ENCODE results near the gene IGBP1. TPM values are rescaled to one million over a fixed set of nuclear protein-coding genes. Genes with fewer than 3 reads are reported as not detected.
A peak's percentile ranks its signal among the peaks of the same experiment; 100 is the strongest.

IGBP1 gene
- polyA plus RNA-seq, 1 donor = 141 TPM

GRCh38 chrX:70141373-70141772 is 8.1 kb downstream of the IGBP1 start:
- H3K9me3 ChIP-seq (ENCODE audit: control insufficient read depth, low read depth, low read length) = no peaks in the 10 kb centered on the region
- no peak overlapping the region for H3K27ac ChIP-seq (ENCODE audit: low read length)
- no CpG with 5 or more reads among the region's 2 CpGs for WGBS (ENCODE audit: insufficient coverage, low lambda C conversion rate)
- no peaks in the 10 kb centered on the region for H3K27me3 ChIP-seq (ENCODE audit: control insufficient read depth, insufficient read depth, low read length)
- no peaks in the 10 kb centered on the region for H3K4me1 ChIP-seq (ENCODE audit: control insufficient read depth, insufficient read depth, low read length)
- DNase-seq = no peak
- no peak overlapping the region for H3K4me3 ChIP-seq (ENCODE audit: low read length)
- no peaks in the 10 kb centered on the region for H3K36me3 ChIP-seq (ENCODE audit: control insufficient read depth, insufficient read depth, low read length)

DNA sequence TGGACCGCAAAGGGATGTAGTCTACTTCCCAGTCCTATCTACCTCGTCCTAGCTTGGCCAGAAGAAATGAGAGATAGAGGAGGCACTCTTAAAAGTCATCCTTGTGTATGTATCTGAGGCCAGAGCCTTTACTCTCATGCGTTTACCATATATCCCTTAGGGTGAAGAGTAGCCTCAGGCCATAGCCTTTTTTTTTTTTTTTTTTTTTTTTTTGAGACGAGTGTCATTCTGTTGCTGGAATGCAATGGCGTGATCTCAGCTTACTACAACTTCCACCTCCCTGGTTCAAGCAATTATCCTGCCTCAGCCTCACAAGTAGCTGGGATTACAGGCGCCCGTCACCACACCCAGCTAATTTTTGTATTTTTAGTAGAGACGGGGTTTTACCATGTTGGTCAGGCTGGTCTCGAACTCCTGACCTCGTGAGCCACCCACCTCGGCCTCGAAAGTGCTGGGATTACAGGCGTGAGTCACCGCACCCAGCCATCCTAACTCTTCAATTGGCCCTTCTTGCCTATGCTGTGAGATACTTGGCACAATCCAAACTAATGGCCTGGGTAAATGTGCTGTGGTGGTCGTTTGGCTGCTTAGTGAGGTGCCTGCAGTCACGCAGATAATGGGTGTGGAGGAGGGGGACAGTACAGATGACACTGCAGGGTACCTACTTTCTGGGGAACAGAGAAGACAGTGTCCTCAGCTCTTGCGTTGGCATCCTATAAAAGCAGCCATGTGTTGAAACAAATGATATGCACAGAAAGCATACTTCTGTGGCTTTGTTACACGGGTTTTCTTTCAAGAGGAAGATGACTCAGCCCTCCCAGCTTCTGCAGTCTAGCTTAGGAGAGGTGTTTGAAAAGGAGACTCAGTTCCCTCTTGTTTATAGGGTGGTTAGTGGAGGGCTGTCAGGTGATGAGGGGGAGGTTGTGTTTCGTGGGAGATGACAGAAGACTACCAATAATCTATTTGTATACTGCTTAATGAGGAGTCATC is 33.6 kb downstream of the IGBP1 start:
- no CpG with 5 or more reads among the region's 19 CpGs for WGBS (ENCODE audit: insufficient coverage, low lambda C conversion rate)
- H3K27me3 ChIP-seq (ENCODE audit: control insufficient read depth, insufficient read depth, low read length) = no peaks in the 10 kb centered on the region
- no peaks in the 10 kb centered on the region for H3K4me1 ChIP-seq (ENCODE audit: control insufficient read depth, insufficient read depth, low read length)
- H3K4me3 ChIP-seq (ENCODE audit: low read length) = no peak overlapping the region
- H3K27ac ChIP-seq (ENCODE audit: low read length) = no peak overlapping the region
- no peaks in the 10 kb centered on the region for H3K9me3 ChIP-seq (ENCODE audit: control insufficient read depth, low read depth, low read length)
- H3K36me3 ChIP-seq (ENCODE audit: control insufficient read depth, insufficient read depth, low read length) = peaks cover 11% of the 10 kb centered on the region
- no peak for DNase-seq

DNA sequence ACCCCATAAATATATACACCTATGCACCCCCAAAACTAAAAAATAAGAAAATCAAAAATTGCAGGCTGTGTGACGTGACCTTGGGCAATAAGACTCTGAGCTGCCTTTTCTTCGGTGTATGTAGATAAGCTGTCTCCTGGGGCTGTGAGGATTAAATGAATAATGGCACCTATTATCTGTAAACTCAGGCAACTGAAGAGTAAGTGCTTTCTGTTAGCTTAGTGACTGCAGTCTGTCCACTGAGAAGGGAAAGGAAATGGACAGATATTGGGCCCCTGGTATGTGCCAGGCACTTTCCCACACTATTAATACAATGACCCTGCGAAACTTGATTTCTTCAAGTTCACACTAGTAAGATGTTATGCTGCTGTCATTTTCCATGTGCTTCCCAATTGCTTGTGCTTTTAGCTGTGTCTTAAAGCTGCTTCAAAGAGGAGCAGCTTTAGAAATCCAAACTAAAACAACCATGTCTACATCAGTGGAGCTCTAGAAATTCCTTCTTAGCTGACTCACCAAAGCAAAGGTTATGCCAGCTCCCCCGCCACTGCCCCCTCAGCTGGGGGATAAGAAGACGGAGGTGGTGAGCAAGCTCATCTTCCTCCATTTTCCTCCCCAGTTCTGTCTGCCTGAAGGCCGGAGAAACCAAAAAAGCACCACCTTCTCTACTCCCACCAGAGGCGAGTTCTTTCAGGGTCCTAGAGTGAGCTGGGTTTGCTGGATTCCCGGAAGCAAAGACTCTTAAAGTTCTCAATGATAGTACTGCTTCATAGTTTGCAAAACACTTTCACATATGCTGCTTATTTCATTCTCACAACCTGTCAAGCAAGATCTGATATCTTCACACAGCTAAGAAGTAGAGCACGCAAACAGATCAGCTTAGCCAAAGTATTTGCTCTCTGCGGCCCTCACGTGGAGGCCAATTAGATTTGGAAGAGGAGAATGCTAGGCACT is 35.3 kb downstream of the IGBP1 start:
- no peaks in the 10 kb centered on the region for H3K9me3 ChIP-seq (ENCODE audit: control insufficient read depth, low read depth, low read length)
- no CpG with 5 or more reads among the region's 11 CpGs for WGBS (ENCODE audit: insufficient coverage, low lambda C conversion rate)
- peak overlapping the region; percentile 23 for H3K27ac ChIP-seq (ENCODE audit: low read length)
- H3K36me3 ChIP-seq (ENCODE audit: control insufficient read depth, insufficient read depth, low read length) = peaks cover 10% of the 10 kb centered on the region
- H3K27me3 ChIP-seq (ENCODE audit: control insufficient read depth, insufficient read depth, low read length) = no peaks in the 10 kb centered on the region
- H3K4me1 ChIP-seq (ENCODE audit: control insufficient read depth, insufficient read depth, low read length) = peaks cover 7% of the 10 kb centered on the region
- H3K4me3 ChIP-seq (ENCODE audit: low read length) = no peak overlapping the region
- DNase-seq = peak; percentile 19 to 50

GRCh38 chrX:70169281-70169680 is 36.0 kb downstream of the IGBP1 start:
- no peak overlapping the region for H3K27ac ChIP-seq (ENCODE audit: low read length)
- peaks cover 8% of the 10 kb centered on the region for H3K36me3 ChIP-seq (ENCODE audit: control insufficient read depth, insufficient read depth, low read length)
- no peaks in the 10 kb centered on the region for H3K9me3 ChIP-seq (ENCODE audit: control insufficient read depth, low read depth, low read length)
- WGBS (ENCODE audit: insufficient coverage, low lambda C conversion rate) = no CpG with 5 or more reads among the region's 7 CpGs
- H3K27me3 ChIP-seq (ENCODE audit: control insufficient read depth, insufficient read depth, low read length) = no peaks in the 10 kb centered on the region
- peaks cover 7% of the 10 kb centered on the region for H3K4me1 ChIP-seq (ENCODE audit: control insufficient read depth, insufficient read depth, low read length)
- H3K4me3 ChIP-seq (ENCODE audit: low read length) = no peak overlapping the region
- DNase-seq = no peak

DNA sequence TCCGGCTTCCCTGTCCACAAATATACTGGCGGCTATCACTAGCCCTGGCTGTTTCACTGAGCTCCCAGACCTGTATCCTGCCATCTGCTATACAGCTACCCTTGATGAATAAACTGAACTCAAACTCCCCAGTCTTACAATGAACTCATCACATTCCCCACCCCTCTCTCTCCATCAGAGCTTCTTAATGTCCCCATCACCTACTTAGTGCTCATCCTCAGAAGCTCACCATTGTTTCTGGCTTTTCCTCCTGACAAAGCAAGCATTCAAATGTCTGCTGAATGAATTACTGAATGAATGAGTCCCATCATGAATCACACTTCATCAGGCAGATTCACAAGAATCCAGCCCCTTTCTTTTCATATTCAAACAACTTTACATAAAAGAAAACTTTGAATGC is 38.4 kb downstream of the IGBP1 start:
- no peaks in the 10 kb centered on the region for H3K27me3 ChIP-seq (ENCODE audit: control insufficient read depth, insufficient read depth, low read length)
- DNase-seq = no peak
- WGBS (ENCODE audit: insufficient coverage, low lambda C conversion rate) = no CpG with 5 or more reads among the region's 2 CpGs
- no peak overlapping the region for H3K4me3 ChIP-seq (ENCODE audit: low read length)
- H3K4me1 ChIP-seq (ENCODE audit: control insufficient read depth, insufficient read depth, low read length) = peaks cover 7% of the 10 kb centered on the region
- no peaks in the 10 kb centered on the region for H3K9me3 ChIP-seq (ENCODE audit: control insufficient read depth, low read depth, low read length)
- H3K27ac ChIP-seq (ENCODE audit: low read length) = no peak overlapping the region
- no peaks in the 10 kb centered on the region for H3K36me3 ChIP-seq (ENCODE audit: control insufficient read depth, insufficient read depth, low read length)

DNA sequence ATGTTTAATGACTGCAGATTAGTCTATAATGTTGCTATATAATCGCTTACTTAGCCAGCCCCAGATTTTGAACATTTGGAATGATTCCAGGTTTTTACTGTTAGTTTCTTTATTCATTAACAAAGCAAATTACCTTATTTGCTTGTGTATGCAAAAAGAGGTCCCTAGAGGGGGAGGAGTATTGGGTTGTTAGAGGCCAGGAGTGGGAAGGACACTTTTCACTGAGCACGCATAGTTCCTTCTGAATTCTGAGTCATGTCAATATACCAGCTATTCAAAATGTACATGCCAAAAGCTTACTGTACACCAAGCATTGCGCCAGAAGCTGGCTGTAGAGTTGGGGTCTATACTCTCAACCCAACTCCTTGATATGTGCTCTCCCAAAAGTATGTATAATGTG is 39.0 kb downstream of the IGBP1 start:
- no peak overlapping the region for H3K4me3 ChIP-seq (ENCODE audit: low read length)
- peaks cover 7% of the 10 kb centered on the region for H3K4me1 ChIP-seq (ENCODE audit: control insufficient read depth, insufficient read depth, low read length)
- no peaks in the 10 kb centered on the region for H3K36me3 ChIP-seq (ENCODE audit: control insufficient read depth, insufficient read depth, low read length)
- H3K27ac ChIP-seq (ENCODE audit: low read length) = no peak overlapping the region
- H3K27me3 ChIP-seq (ENCODE audit: control insufficient read depth, insufficient read depth, low read length) = no peaks in the 10 kb centered on the region
- no peaks in the 10 kb centered on the region for H3K9me3 ChIP-seq (ENCODE audit: control insufficient read depth, low read depth, low read length)
- DNase-seq = peak; percentile 9 to 42
- WGBS (ENCODE audit: insufficient coverage, low lambda C conversion rate) = no CpG with 5 or more reads among the region's 3 CpGs

DNA sequence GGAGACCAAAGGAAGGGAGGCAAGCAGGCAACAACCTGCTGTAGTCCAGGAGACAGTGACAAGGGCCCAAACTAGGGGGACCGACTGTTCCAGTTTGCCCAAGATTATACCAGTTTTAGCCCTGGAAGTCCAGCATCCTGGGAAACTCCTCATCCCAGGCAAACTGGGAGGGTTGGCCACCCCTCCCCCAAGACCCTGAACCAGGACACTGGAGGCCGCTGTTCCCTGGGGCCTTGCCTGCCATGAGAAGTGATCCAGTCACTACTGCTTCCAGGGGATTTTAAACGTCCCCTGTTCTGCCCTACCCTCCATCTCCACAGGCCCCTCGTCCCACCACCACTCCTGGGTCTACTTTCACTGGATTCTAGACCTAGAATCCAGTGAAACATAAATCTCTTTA is 39.7 kb downstream of the IGBP1 start:
- Histone ChIP-seq H3K36me3 (ENCODE audit: control insufficient read depth, insufficient read depth, low read length) (no peaks in the 10 kb centered on the region), H3K9me3 (ENCODE audit: control insufficient read depth, low read depth, low read length) (no peaks in the 10 kb centered on the region), H3K27ac (ENCODE audit: low read length) (no peak overlapping the region), H3K4me1 (ENCODE audit: control insufficient read depth, insufficient read depth, low read length) (peaks cover 7% of the 10 kb centered on the region), H3K4me3 (ENCODE audit: low read length) (no peak overlapping the region), H3K27me3 (ENCODE audit: control insufficient read depth, insufficient read depth, low read length) (no peaks in the 10 kb centered on the region)
- DNase-seq = no peak
- WGBS (ENCODE audit: insufficient coverage, low lambda C conversion rate) = no CpG with 5 or more reads among the region's 4 CpGs

DNA sequence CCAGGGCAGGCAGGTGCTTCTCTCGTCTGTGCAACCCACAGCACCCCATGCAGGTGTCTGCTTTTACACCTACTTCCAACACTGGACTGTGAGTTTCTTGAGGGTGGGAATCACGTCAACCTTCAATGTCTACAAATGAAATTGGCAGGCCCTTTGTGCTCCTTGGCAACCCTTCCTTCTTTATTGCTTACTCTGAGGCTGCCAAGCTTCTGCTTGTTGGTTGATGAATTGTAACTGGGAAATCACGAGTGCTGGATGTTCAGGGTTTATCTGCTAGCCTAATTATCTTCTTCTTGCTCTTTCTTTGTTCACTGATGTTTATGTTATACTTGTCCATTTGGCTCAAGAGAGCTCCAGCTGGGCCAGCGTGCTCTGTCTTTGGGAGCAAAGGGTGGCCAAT is 41.5 kb downstream of the IGBP1 start:
- Histone ChIP-seq H3K36me3 (ENCODE audit: control insufficient read depth, insufficient read depth, low read length) (no peaks in the 10 kb centered on the region), H3K27ac (ENCODE audit: low read length) (no peak overlapping the region), H3K4me3 (ENCODE audit: low read length) (no peak overlapping the region), H3K9me3 (ENCODE audit: control insufficient read depth, low read depth, low read length) (no peaks in the 10 kb centered on the region), H3K4me1 (ENCODE audit: control insufficient read depth, insufficient read depth, low read length) (peaks cover 7% of the 10 kb centered on the region), H3K27me3 (ENCODE audit: control insufficient read depth, insufficient read depth, low read length) (no peaks in the 10 kb centered on the region)
- DNase-seq = no peak
- no CpG with 5 or more reads among the region's 4 CpGs for WGBS (ENCODE audit: insufficient coverage, low lambda C conversion rate)

GRCh38 chrX:70175338-70175737 is 42.1 kb downstream of the IGBP1 start:
- Histone ChIP-seq H3K27ac (ENCODE audit: low read length) (no peak overlapping the region), H3K9me3 (ENCODE audit: control insufficient read depth, low read depth, low read length) (no peaks in the 10 kb centered on the region), H3K27me3 (ENCODE audit: control insufficient read depth, insufficient read depth, low read length) (no peaks in the 10 kb centered on the region), H3K4me3 (ENCODE audit: low read length) (no peak overlapping the region), H3K36me3 (ENCODE audit: control insufficient read depth, insufficient read depth, low read length) (no peaks in the 10 kb centered on the region), H3K4me1 (ENCODE audit: control insufficient read depth, insufficient read depth, low read length) (peaks cover 7% of the 10 kb centered on the region)
- DNase-seq = no peak
- WGBS (ENCODE audit: insufficient coverage, low lambda C conversion rate) = no CpG with 5 or more reads among the region's 7 CpGs

- no peaks in the 10 kb centered on the region for H3K27me3 ChIP-seq (ENCODE audit: control insufficient read depth, insufficient read depth, low read length)
- H3K27ac ChIP-seq (ENCODE audit: low read length) = no peak within 1 kb of the TSS
- no peaks in the 10 kb centered on the region for H3K36me3 ChIP-seq (ENCODE audit: control insufficient read depth, insufficient read depth, low read length)
- H3K9me3 ChIP-seq (ENCODE audit: control insufficient read depth, low read depth, low read length) = no peaks in the 10 kb centered on the region
- H3K4me1 ChIP-seq (ENCODE audit: control insufficient read depth, insufficient read depth, low read length) = peaks cover 7% of the 10 kb centered on the region
- no peak within 1 kb of the TSS for H3K4me3 ChIP-seq (ENCODE audit: low read length)
- no peak for DNase-seq
- WGBS (ENCODE audit: insufficient coverage, low lambda C conversion rate) = no CpG with 5 or more reads among the region's 7 CpGs
Observed at GRCh38 chrX:70176938-70177533, 43.8 kb downstream of the IGBP1 start, which contains the start of gene DGAT2L6. Gene DGAT2L6, plus strand, starts transcription at chrX:70177483. Its CDS starts 100 bp downstream, at chrX:70177583.

All from large intestine (tissue), 3 donors.